NOMO-1 treated with DMSO at 0.1 percent for 48 hours (cell line): ENCODE measurements around the gene DIP2C.

ENCODE experiments used
- DNase-seq: peaks from one replicate; lab custom pipeline; 2025; ENCODE audit not compliant: unreplicated experiment; lab: John Stamatoyannopoulos, UW

DIP2C gene

GRCh38 chr10:224571-224970 is 464.9 kb downstream of the DIP2C start:
- DNase-seq = no peak
